Measurements from ENCODE around the gene TSNAXIP1.

The TSNAXIP1 gene

GRCh38 chr16:67770346-67770991, 36.2 kb upstream of the TSNAXIP1 start:
- DNase-seq, result no peak
- H3K36me3 ChIP-seq, result no peaks in the 10 kb centered on the region; the same call in 1 of the 2 replicates

GRCh38 chr16:67773099-67773498, 33.6 kb upstream of the TSNAXIP1 start:
- TF ChIP-seq, protein P1, sequence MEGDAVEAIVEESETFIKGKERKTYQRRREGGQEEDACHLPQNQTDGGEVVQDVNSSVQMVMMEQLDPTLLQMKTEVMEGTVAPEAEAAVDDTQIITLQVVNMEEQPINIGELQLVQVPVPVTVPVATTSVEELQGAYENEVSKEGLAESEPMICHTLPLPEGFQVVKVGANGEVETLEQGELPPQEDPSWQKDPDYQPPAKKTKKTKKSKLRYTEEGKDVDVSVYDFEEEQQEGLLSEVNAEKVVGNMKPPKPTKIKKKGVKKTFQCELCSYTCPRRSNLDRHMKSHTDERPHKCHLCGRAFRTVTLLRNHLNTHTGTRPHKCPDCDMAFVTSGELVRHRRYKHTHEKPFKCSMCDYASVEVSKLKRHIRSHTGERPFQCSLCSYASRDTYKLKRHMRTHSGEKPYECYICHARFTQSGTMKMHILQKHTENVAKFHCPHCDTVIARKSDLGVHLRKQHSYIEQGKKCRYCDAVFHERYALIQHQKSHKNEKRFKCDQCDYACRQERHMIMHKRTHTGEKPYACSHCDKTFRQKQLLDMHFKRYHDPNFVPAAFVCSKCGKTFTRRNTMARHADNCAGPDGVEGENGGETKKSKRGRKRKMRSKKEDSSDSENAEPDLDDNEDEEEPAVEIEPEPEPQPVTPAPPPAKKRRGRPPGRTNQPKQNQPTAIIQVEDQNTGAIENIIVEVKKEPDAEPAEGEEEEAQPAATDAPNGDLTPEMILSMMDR (IDR thresholded peaks at IDR 0.05; ENCODE audit: low read depth, low read length), result no peak
- Histone ChIP-seq H3K9me3 (no peaks in the 10 kb centered on the region), H3K36me3 (no peaks in the 10 kb centered on the region; the same call in 1 of the 2 replicates), H3K27me3 (no peaks in the 10 kb centered on the region), H3K4me1 (no peaks in the 10 kb centered on the region), H3K4me3 (ENCODE audit: low read depth, low read length) (no peak overlapping the region)
- DNase-seq, result no peak

More at GRCh38 chr16:67770346-67770991, 36.2 kb upstream of the TSNAXIP1 start:
- H3K4me1 ChIP-seq, result no peaks in the 10 kb centered on the region
- TF ChIP-seq, protein P1 (IDR thresholded peaks at IDR 0.05; ENCODE audit: low read depth, low read length), result no peak
- H3K9me3 ChIP-seq, result no peaks in the 10 kb centered on the region
- no peaks in the 10 kb centered on the region for H3K27me3 ChIP-seq
- no peak overlapping the region for H3K4me3 ChIP-seq (ENCODE audit: low read depth, low read length)

GRCh38 chr16:67773569-67774456, 32.9 kb upstream of the TSNAXIP1 start:
- Histone ChIP-seq H3K4me1 (no peaks in the 10 kb centered on the region), H3K27me3 (no peaks in the 10 kb centered on the region), H3K4me3 (ENCODE audit: low read depth, low read length) (no peak overlapping the region), H3K9me3 (no peaks in the 10 kb centered on the region), H3K36me3 (no peaks in the 10 kb centered on the region)
- DNase-seq, result no peak
- TF ChIP-seq, protein P1 (IDR thresholded peaks at IDR 0.05; ENCODE audit: low read depth, low read length), result no peak

DNA sequence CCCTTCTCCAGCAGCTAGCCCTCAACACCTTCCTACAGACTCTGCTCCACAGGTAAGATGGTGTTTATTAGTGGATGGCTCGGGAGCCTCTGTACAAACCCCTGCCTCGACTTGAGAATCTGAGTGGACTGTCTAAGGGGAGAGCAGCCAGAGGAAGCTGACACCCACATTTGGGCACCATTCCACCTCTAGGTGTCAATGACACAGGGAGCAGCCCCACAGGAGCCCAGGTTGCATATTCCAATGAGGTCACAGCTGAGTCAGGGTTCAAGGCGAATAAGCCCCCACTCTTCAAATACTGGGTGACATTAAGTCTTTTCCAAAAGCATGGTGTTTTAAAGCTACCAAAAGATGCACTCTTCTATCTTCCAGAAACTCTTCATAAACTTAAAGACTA, 32.2 kb upstream of the TSNAXIP1 start:
- Histone ChIP-seq H3K27me3 (no peaks in the 10 kb centered on the region), H3K36me3 (no peaks in the 10 kb centered on the region), H3K4me3 (ENCODE audit: low read depth, low read length) (no peak overlapping the region), H3K4me1 (no peaks in the 10 kb centered on the region), H3K9me3 (no peaks in the 10 kb centered on the region)
- TF ChIP-seq, protein P1 (IDR thresholded peaks at IDR 0.05; ENCODE audit: low read depth, low read length), result no peak
- DNase-seq, result no peak

DNA sequence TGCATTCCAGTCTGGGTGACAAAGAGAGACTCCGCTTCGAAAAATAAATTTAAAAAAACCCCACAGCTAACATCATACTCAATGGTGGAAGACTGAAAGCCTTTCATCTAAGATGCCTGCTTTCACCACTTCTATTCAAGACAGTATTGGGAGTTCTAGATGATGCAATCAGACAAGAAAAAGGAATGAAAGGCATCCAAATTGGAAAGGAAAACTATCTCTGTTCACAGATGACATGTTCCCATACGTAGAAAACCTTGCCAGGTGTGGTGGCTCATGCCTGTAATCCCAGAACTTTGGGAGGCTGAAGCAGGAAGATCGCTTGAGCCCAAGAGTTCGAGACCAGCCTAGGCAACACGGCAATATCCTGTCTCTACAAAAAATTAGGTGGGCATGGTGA, 31.4 kb upstream of the TSNAXIP1 start:
- Histone ChIP-seq H3K4me1 (no peaks in the 10 kb centered on the region), H3K27me3 (no peaks in the 10 kb centered on the region), H3K9me3 (no peaks in the 10 kb centered on the region), H3K36me3 (no peaks in the 10 kb centered on the region), H3K4me3 (ENCODE audit: low read depth, low read length) (no peak overlapping the region)
- DNase-seq, result no peak
- TF ChIP-seq, protein P1 (IDR thresholded peaks at IDR 0.05; ENCODE audit: low read depth, low read length), result no peak
